Omental fat pad (tissue), 4 donors: ENCODE data around the gene TLR4. TPM values are rescaled to one million over a fixed set of nuclear protein-coding genes. Genes with fewer than 3 reads are reported as not detected.

Experiments
- ATAC-seq: fragments of 150-250 bp; one replicate; pipeline ENCODE4 v1.9.1; 2016; ENCODE audit warnings: mild to moderate bottlenecking, moderate library complexity; ENCODE audit not compliant: low FRiP score
- DNase-seq: peaks from one replicate; pipeline ENCODE4 v3.0.0-alpha.2; 2019; ENCODE audit warnings: low spot score
- total RNA-seq, 4 donors: library from RNA; depleted of rRNA; stranded (reverse); fragments of >200 nt; gene quantifications; one replicate each; pipeline ENCODE4 v1.1.0, GENCODE V29; 2016
- TF ChIP-seq, protein P1 (sequence below), 3 donors: fragments of 450-650 bp; IDR thresholded peaks; one replicate each; pipeline ENCODE4 v1.5.1; 2016 to 2017; ENCODE audit warnings: antibody characterized with exemption in 3 of 3, mild to moderate bottlenecking in 3 of 3, moderate library complexity in 2 of 3

The TLR4 gene
- total RNA-seq, result 100 to 1,000 TPM in 3 of 4 donors, 10 to 100 TPM in 1; 89.1 to 129 (median 107) TPM

DNA sequence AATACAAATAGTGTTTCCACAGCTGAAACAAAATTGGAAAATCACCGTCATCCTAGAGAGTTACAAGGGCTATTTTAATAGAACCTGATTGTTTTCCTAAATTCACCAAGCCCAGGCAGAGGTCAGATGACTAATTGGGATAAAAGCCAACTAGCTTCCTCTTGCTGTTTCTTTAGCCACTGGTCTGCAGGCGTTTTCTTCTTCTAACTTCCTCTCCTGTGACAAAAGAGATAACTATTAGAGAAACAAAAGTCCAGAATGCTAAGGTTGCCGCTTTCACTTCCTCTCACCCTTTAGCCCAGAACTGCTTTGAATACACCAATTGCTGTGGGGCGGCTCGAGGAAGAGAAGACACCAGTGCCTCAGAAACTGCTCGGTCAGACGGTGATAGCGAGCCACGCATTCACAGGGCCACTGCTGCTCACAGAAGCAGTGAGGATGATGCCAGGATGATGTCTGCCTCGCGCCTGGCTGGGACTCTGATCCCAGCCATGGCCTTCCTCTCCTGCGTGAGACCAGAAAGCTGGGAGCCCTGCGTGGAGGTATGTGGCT is at the start of gene TLR4:
TLR4 (plus strand) TSS at position 380 of the 552 bp plus-strand sequence; CDS start at position 450, 70 bp downstream.
- DNase-seq (no peak), ATAC-seq (peak; percentile 62)
- TF ChIP-seq, protein P1, sequence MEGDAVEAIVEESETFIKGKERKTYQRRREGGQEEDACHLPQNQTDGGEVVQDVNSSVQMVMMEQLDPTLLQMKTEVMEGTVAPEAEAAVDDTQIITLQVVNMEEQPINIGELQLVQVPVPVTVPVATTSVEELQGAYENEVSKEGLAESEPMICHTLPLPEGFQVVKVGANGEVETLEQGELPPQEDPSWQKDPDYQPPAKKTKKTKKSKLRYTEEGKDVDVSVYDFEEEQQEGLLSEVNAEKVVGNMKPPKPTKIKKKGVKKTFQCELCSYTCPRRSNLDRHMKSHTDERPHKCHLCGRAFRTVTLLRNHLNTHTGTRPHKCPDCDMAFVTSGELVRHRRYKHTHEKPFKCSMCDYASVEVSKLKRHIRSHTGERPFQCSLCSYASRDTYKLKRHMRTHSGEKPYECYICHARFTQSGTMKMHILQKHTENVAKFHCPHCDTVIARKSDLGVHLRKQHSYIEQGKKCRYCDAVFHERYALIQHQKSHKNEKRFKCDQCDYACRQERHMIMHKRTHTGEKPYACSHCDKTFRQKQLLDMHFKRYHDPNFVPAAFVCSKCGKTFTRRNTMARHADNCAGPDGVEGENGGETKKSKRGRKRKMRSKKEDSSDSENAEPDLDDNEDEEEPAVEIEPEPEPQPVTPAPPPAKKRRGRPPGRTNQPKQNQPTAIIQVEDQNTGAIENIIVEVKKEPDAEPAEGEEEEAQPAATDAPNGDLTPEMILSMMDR (IDR thresholded peaks at IDR 0.05), result no peak

DNA sequence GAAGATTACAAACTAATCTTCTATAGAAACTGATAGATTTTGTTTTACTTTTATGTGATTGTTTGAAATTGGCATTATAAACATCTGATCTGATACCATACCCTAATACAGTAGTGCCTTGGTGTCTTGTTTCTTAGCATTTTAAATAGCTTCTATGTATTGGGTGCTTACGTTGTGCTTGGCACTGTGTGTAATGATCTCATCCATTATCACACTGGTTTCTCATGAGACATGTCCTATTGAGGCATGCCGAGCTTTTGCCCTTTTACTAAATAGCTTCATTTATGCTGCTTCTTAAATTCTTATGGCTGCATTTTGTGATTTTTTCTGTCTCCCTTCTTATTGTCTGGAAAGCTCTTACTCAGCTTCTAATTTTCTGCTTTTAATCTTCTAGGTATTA is 48.2 kb upstream of the TLR4 start:
- DNase-seq, result no peak
- TF ChIP-seq, protein P1 (IDR thresholded peaks at IDR 0.05), result no peak
- no peak for ATAC-seq

DNA sequence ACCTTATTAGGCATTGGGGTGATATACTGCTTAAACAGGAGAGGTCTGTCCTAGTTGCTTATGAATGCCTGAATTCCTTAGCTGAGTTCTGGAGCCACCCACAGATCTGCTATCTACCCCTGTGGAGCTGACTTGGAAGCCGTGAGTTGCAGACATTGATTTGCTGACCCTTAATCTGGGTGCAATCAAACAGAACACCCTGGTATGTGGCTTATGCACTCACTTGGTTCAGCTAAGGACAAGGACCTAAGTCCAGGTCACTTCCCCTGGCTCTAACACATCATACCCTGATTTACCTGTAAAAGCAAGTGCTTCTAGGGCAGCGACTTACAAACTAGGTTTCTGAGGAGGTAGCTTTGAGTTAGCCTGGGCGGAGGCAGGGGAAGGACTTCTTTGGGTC is 41.6 kb upstream of the TLR4 start:
- DNase-seq (no peak), ATAC-seq (no peak)
- TF ChIP-seq, protein P1 (IDR thresholded peaks at IDR 0.05), result no peak

DNA sequence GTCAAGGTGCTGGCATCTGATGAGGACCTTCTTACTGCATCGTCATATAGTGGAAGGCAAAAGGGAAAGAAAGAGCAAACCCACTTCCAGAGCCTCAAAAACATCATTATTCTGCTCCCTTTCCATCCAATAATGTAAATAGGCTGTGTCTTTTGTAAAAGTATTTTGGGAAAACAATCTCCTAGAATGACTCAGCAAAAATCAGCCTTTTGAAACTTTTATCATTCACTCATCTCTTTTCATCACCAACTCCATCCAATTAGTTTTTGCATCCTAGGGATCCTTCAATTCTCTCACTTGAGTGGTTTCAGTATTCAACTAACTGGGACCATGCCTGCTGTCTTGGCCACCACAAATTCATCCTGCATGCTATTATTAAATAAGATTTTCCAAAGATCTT is 39.8 kb upstream of the TLR4 start:
- TF ChIP-seq, protein P1 (IDR thresholded peaks at IDR 0.05), result no peak
- no peak for DNase-seq
- no peak for ATAC-seq

DNA sequence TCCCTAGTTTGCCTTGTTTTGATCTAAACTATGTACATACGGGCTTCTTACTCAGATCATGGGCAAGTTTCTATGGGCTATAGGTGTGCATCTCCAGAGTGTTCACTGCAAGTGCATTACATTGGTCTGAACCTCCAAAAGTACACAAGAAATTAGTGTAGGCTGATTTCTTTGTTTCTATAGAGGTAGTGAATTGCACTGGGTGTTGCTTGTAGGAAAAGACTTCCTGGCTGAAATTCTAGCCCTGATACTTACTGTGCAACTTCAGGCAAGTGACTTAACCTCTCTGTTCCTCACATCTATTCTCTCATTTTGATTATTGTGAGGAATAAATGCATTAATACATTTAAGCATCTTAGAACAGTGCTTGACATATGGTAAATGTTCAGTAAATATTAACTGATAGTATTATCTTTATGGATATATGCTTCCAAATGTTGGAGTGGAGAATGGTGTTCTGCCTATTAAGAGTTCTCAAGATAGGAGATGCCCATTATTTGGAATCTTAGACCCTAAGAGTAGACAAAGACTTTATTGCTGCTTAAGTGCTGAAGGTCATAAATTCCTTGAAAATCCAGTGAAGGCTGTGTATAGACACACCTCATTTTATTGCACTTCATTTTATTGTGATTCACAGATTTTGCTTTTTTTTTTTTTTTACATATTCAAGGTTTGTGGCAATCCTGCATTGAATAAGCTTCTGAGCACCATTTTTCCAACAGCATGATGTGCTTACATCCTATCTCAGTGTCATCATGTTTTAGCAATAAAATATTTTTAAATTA is 38.4 kb upstream of the TLR4 start:
- no peak for ATAC-seq
- TF ChIP-seq, protein P1 (IDR thresholded peaks at IDR 0.05), result no peak

DNA sequence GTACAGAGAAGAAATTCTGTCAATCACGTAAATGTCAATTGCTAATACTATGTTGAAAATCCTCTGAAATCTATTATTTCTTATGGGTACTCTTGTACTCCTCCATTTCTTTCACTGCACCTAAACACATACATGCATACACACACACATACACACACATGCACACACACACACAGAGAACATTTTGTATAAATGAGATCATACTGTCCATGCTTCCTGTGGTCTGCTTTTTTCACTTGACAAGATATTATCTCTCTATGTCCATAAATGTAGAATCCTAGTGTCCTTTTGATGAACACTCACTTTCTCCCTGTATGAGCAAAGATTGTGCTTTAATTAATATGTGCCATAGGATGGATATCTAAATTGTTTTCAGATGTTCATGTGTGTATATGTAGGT is 32.7 kb upstream of the TLR4 start:
- DNase-seq, result no peak
- no peak for ATAC-seq

More for the DNA sequence above, 38.4 kb upstream of the TLR4 start:
- DNase-seq, result no peak

More for the DNA sequence above, 32.7 kb upstream of the TLR4 start:
- TF ChIP-seq, protein P1 (IDR thresholded peaks at IDR 0.05), result no peak
